IMR-90 (cell line): Measurements from ENCODE around the gene ATP6V0A4.

Source experiments
- BHLHE40 ChIP-seq: fragments of 150-350 bp; IDR thresholded peaks from 2 replicates; pipeline ENCODE4 v1.6.1; 2016; ENCODE audit warnings: mild to moderate bottlenecking, low read depth, low read length
- CEBPB ChIP-seq: IDR thresholded peaks from 2 replicates; pipeline ENCODE4 v1.6.1; 2012; ENCODE audit warnings: low read depth, low read length, improper control_type of control experiment
- CHD1 ChIP-seq: IDR thresholded peaks from 2 replicates; pipeline ENCODE4 v1.6.1; 2012; ENCODE audit warnings: low read depth, low read length, improper control_type of control experiment
- FOS ChIP-seq: fragments of 150-350 bp; IDR thresholded peaks from 2 replicates; pipeline ENCODE4 v1.6.1; 2016; ENCODE audit warnings: low read depth, low read length
- MAZ ChIP-seq: IDR thresholded peaks from 2 replicates; pipeline ENCODE4 v1.6.1; 2012; ENCODE audit warnings: low read depth, mild to moderate bottlenecking, low read length, improper control_type of control experiment, moderate library complexity, borderline replicate concordance
- MXI1 ChIP-seq: IDR thresholded peaks from 2 replicates; pipeline ENCODE4 v1.6.1; 2012; ENCODE audit warnings: low read depth, mild to moderate bottlenecking, low read length, moderate library complexity, borderline replicate concordance
- POLR2A ChIP-seq: IDR thresholded peaks from 2 replicates; pipeline ENCODE4 v1.6.1; 2012; ENCODE audit warnings: mild to moderate bottlenecking, low read depth, low read length
- RAD21 ChIP-seq: IDR thresholded peaks from 2 replicates; pipeline ENCODE4 v1.6.1; 2012; ENCODE audit warnings: low read length, improper control_type of control experiment
- RFX5 ChIP-seq: IDR thresholded peaks from 2 replicates; pipeline ENCODE4 v1.8.0; 2012; ENCODE audit warnings: low read depth, mild to moderate bottlenecking, low read length, moderate library complexity
- SMC3 ChIP-seq: fragments of 150-350 bp; IDR thresholded peaks from 2 replicates; pipeline ENCODE4 v1.6.1; 2016; ENCODE audit warnings: low read depth, mild to moderate bottlenecking, antibody characterized with exemption, low read length, moderate library complexity
- TF ChIP-seq, protein P1 (sequence below): conservative IDR thresholded peaks from 2 replicates; pipeline ENCODE4 v1.5.1; 2012; ENCODE audit warnings: mild to moderate bottlenecking, low read depth, low read length, improper control_type of control experiment
- TF ChIP-seq, protein P2 (sequence below): fragments of 150-350 bp; IDR thresholded peaks from 2 replicates; pipeline ENCODE4 v1.6.1; 2017; ENCODE audit warnings: mild to moderate bottlenecking, antibody characterized with exemption, low read length, low read depth
- TF ChIP-seq, protein P3 (sequence below): fragments of 150-350 bp; IDR thresholded peaks from 2 replicates; pipeline ENCODE4 v1.6.1; 2016; ENCODE audit warnings: low read depth, mild to moderate bottlenecking, low read length, moderate library complexity, borderline replicate concordance

DNA sequence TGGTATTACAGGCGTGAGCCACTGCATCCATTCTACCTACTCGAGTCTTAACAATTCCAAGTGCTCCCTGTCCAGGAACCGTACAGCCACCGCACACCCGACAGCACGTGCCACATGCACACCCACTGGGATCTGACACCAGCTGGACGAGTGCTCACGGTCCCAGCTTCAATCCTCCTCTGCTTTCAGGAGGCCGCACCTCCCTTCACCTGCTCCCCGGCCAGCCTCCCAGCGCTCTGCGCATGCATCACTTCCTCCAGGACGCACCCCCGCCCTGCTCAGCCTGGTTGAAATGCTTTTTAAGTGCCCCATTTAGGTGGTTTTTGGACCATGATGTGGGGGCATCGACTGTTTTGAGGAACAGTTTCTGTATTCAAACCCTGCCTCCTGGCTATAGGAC is 47.5 kb downstream of the ATP6V0A4 start:
- TF ChIP-seq, protein P1, sequence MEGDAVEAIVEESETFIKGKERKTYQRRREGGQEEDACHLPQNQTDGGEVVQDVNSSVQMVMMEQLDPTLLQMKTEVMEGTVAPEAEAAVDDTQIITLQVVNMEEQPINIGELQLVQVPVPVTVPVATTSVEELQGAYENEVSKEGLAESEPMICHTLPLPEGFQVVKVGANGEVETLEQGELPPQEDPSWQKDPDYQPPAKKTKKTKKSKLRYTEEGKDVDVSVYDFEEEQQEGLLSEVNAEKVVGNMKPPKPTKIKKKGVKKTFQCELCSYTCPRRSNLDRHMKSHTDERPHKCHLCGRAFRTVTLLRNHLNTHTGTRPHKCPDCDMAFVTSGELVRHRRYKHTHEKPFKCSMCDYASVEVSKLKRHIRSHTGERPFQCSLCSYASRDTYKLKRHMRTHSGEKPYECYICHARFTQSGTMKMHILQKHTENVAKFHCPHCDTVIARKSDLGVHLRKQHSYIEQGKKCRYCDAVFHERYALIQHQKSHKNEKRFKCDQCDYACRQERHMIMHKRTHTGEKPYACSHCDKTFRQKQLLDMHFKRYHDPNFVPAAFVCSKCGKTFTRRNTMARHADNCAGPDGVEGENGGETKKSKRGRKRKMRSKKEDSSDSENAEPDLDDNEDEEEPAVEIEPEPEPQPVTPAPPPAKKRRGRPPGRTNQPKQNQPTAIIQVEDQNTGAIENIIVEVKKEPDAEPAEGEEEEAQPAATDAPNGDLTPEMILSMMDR = no peak
- TF ChIP-seq CEBPB = no peak
- no peak for TF ChIP-seq POLR2A
- no peak for TF ChIP-seq MAZ
- TF ChIP-seq, protein P2, sequence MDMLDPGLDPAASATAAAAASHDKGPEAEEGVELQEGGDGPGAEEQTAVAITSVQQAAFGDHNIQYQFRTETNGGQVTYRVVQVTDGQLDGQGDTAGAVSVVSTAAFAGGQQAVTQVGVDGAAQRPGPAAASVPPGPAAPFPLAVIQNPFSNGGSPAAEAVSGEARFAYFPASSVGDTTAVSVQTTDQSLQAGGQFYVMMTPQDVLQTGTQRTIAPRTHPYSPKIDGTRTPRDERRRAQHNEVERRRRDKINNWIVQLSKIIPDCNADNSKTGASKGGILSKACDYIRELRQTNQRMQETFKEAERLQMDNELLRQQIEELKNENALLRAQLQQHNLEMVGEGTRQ = no peak
- no peak for TF ChIP-seq RAD21
- no peak for TF ChIP-seq FOS
- no peak for TF ChIP-seq CHD1
- TF ChIP-seq RFX5 = no peak
- TF ChIP-seq, protein P3, sequence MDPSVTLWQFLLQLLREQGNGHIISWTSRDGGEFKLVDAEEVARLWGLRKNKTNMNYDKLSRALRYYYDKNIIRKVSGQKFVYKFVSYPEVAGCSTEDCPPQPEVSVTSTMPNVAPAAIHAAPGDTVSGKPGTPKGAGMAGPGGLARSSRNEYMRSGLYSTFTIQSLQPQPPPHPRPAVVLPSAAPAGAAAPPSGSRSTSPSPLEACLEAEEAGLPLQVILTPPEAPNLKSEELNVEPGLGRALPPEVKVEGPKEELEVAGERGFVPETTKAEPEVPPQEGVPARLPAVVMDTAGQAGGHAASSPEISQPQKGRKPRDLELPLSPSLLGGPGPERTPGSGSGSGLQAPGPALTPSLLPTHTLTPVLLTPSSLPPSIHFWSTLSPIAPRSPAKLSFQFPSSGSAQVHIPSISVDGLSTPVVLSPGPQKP = no peak
- TF ChIP-seq MXI1 = no peak
- TF ChIP-seq BHLHE40 = no peak
- no peak for TF ChIP-seq SMC3
